Activated CD8-positive, alpha-beta T cell treated with anti-CD3 and anti-CD28 coated beads for 36 hours (primary cell): ENCODE data around the gene MLF2. TPM values are rescaled to one million over a fixed set of nuclear protein-coding genes. Genes with fewer than 3 reads are reported as not detected.

Experiments used
- ATAC-seq: fragments of 200-7000 bp; cut with Tn5 transposase; one replicate; pipeline ENCODE4 v1.10.0; 2021; ENCODE audit warnings: mild to moderate bottlenecking, moderate library complexity
- CTCF ChIA-PET: fragments of 350-600 bp; sonication (Branson Sonifier 250); formaldehyde crosslinking; loops from one replicate; lab custom pipeline; 2021; ENCODE audit warnings: antibody characterized with exemption; lab: Charles Lee
- POLR2A ChIA-PET: fragments of 350-600 bp; sonication (Branson Sonifier 250); formaldehyde crosslinking; loops from one replicate; lab custom pipeline; 2021; ENCODE audit warnings: antibody characterized with exemption; lab: Charles Lee
- DNase-seq: peaks from one replicate; pipeline ENCODE4 v3.0.0-alpha.2; 2020
- H3K27ac Mint-ChIP-seq: one replicate; pipeline ENCODE4 v1.8.0; 2021; ENCODE audit warnings: mild to moderate bottlenecking, mixed read lengths
- H3K27me3 Mint-ChIP-seq: one replicate; pipeline ENCODE4 v1.8.0; 2021; ENCODE audit warnings: mixed read lengths
- H3K36me3 Mint-ChIP-seq: one replicate; pipeline ENCODE4 v1.8.0; 2021; ENCODE audit warnings: low read depth, mixed read lengths
- H3K4me1 Mint-ChIP-seq: one replicate; pipeline ENCODE4 v1.8.0; 2021; ENCODE audit warnings: low read depth, mixed read lengths
- H3K4me3 Mint-ChIP-seq: one replicate; pipeline ENCODE4 v1.8.0; 2021; ENCODE audit warnings: mild to moderate bottlenecking, moderate library complexity, mixed read lengths
- H3K9me3 Mint-ChIP-seq: one replicate; pipeline ENCODE4 v1.8.0; 2021; ENCODE audit warnings: mixed read lengths
- intact Hi-C: fragments of 100-400 bp; cut with micrococcal nuclease; formaldehyde crosslinking; loops from one replicate; pipeline ENCODE4 v1.10.0; 2022
- total RNA-seq, 2 experiments: library from RNA; stranded (reverse); gene quantifications; one replicate each; pipeline ENCODE4 v1.2.3, GENCODE V29; 2021
- TF ChIP-seq, protein P1 (sequence below): fragments of 200-600 bp; IDR thresholded peaks from one replicate; pipeline ENCODE4 v1.8.0; 2022; ENCODE audit warnings: antibody characterized with exemption, mild to moderate bottlenecking

Gene MLF2
- total RNA-seq, 2 experiments from 2014 or later, result 149 to 151 TPM

GRCh38 chr12:6751767-6752166, 1.2 kb downstream of the MLF2 start:
- Mint-ChIP-seq H3K36me3 (peaks cover 35% of the 10 kb centered on the region), H3K27ac (peak overlapping the region; percentile 99), H3K9me3 (no peaks in the 10 kb centered on the region), H3K27me3 (no peaks in the 10 kb centered on the region), H3K4me1 (peaks cover 20% of the 10 kb centered on the region), H3K4me3 (peak overlapping the region; percentile 91)
- intact Hi-C loops, result loop anchor here (5.0 kb wide), 1 partner anchor 76 kb away; the partner anchor contains the start of gene P3H3
- TF ChIP-seq, protein P1, sequence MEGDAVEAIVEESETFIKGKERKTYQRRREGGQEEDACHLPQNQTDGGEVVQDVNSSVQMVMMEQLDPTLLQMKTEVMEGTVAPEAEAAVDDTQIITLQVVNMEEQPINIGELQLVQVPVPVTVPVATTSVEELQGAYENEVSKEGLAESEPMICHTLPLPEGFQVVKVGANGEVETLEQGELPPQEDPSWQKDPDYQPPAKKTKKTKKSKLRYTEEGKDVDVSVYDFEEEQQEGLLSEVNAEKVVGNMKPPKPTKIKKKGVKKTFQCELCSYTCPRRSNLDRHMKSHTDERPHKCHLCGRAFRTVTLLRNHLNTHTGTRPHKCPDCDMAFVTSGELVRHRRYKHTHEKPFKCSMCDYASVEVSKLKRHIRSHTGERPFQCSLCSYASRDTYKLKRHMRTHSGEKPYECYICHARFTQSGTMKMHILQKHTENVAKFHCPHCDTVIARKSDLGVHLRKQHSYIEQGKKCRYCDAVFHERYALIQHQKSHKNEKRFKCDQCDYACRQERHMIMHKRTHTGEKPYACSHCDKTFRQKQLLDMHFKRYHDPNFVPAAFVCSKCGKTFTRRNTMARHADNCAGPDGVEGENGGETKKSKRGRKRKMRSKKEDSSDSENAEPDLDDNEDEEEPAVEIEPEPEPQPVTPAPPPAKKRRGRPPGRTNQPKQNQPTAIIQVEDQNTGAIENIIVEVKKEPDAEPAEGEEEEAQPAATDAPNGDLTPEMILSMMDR, result no peak
- POLR2A ChIA-PET, result interaction anchor here (0.6 to 5.1 kb wide), 17 partner anchors 11 to 217 kb away, joined by 3 to 31 read pairs (median 8); partner anchors contain the start of genes C12orf57, CD4, CDCA3 and COPS7A
- DNase-seq (no peak), ATAC-seq (no peak)
- CTCF ChIA-PET, result interaction anchor here (0.9 to 16.4 kb wide), 12 partner anchors 8 to 132 kb away, joined by 3 to 341 read pairs (median 26); partner anchors contain the start of genes CDCA3, COPS7A, GPR162 and LAG3

DNA sequence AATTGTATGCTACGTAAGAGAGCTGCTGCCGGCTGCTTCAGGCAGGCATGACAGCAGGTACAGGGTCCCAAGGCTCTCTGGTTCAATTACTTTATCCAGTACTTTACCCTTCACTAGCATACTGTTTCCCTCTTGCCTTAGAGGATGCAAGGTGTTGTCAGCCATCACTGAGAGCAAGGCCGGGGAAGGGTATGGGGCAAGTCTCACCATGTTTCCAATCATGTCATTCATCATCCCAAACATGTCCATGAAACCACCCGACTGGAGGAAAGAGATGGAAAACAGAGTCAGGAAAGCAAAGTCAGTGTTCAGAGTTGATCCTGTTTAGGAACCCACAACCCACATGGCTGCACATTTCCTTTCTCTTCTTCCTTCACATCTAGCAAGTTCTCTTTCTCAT, 2.4 kb downstream of the MLF2 start:
- intact Hi-C loops, result loop anchor here (5.0 kb wide), 1 partner anchor 77 kb away; the partner anchor contains the start of gene P3H3
- no peaks in the 10 kb centered on the region for H3K9me3 Mint-ChIP-seq
- H3K4me1 Mint-ChIP-seq, result peaks cover 29% of the 10 kb centered on the region
- DNase-seq, result no peak
- ChIA-PET POLR2A (interaction anchor here (0.6 kb wide), 1 partner anchor 74 kb away, joined by 3 read pairs; no protein-coding TSS in a partner anchor), CTCF (interaction anchor here (5.5 to 16.4 kb wide), 2 partner anchors 30 to 78 kb away, joined by 117 to 341 read pairs; partner anchors contain the start of genes GPR162 and P3H3)
- ATAC-seq, result no peak
- TF ChIP-seq, protein P1, result no peak
- no peak overlapping the region for H3K4me3 Mint-ChIP-seq
- peaks cover 45% of the 10 kb centered on the region for H3K36me3 Mint-ChIP-seq
- H3K27ac Mint-ChIP-seq, result no peak overlapping the region
- no peaks in the 10 kb centered on the region for H3K27me3 Mint-ChIP-seq

DNA sequence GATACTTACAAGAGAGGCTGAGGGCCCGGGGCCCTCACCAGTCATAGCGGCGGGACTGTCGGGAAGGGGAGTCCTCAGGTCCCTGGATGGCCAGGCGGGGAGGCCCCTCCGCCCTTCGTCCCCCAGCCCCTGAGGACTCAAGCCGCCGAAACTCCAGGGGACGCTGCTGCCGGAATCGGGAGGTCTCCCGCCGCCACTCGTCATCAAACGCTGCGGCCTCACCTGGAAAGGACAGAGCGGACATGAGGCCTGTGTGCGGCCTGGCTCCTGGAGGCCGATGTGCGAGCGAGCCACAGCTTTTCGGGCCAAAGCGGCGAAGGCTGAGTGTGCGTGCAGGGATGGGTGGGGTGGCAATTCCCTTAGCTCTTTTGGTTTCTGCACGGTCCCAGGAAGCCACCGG, 4.2 kb downstream of the MLF2 start:
- CTCF ChIA-PET, result interaction anchor here (16.4 kb wide), 1 partner anchor 80 kb away, joined by 341 read pairs; the partner anchor contains the start of genes GPR162 and P3H3
- H3K4me3 Mint-ChIP-seq, result no peak overlapping the region
- H3K4me1 Mint-ChIP-seq, result peaks cover 35% of the 10 kb centered on the region
- peaks cover 55% of the 10 kb centered on the region for H3K36me3 Mint-ChIP-seq
- TF ChIP-seq, protein P1, result no peak
- peaks cover 2% of the 10 kb centered on the region for H3K9me3 Mint-ChIP-seq
- no peak overlapping the region for H3K27ac Mint-ChIP-seq
- H3K27me3 Mint-ChIP-seq, result no peaks in the 10 kb centered on the region
- POLR2A ChIA-PET, result interaction anchor here (1.0 kb wide), 1 partner anchor 18 kb away, joined by 3 read pairs; the partner anchor contains the start of gene PTMS
- intact Hi-C loops, result no loop called here
- DNase-seq (no peak), ATAC-seq (no peak)

GRCh38 chr12:6747216-6747615, 5.7 kb downstream of the MLF2 start:
- no peak for DNase-seq
- Mint-ChIP-seq H3K27me3 (no peaks in the 10 kb centered on the region), H3K36me3 (peaks cover 56% of the 10 kb centered on the region), H3K27ac (peak overlapping the region; percentile 58), H3K4me1 (peaks cover 45% of the 10 kb centered on the region), H3K9me3 (peaks cover 6% of the 10 kb centered on the region), H3K4me3 (no peak overlapping the region)
- TF ChIP-seq, protein P1, result no peak
- ATAC-seq, result no peak
- CTCF ChIA-PET, result interaction anchor here (1.0 to 1.4 kb wide), 2 partner anchors 86 to 88 kb away, joined by 3 to 6 read pairs; no protein-coding TSS in a partner anchor
- intact Hi-C loops, result no loop called here
- POLR2A ChIA-PET, result interaction anchor here (0.6 to 1.0 kb wide), 2 partner anchors 10 to 78 kb away, joined by 3 read pairs; no protein-coding TSS in a partner anchor
